ENCODE results near the gene PWWP2A.
"Not testable (repeated sequence)": the region's sequence is repeated elsewhere in the genome, so short reads cannot be mapped to it uniquely, and the experiment has no call there.

PWWP2A gene

GRCh38 chr5:160088805-160089204, 30.4 kb downstream of the PWWP2A start:
- Histone ChIP-seq H3K4me3 (ENCODE audit: low read length) (no peak overlapping the region), H3K27me3 (ENCODE audit: control insufficient read depth, insufficient read depth, low read length) (no peaks in the 10 kb centered on the region), H3K36me3 (ENCODE audit: insufficient read depth, low read length) (peaks cover 17% of the 10 kb centered on the region), H3K9me3 (replicated peaks; ENCODE audit: low read length) (no peaks in the 10 kb centered on the region), H3K9ac (ENCODE audit: low read depth, low read length) (no peak overlapping the region), H3K4me1 (ENCODE audit: control insufficient read depth, insufficient read depth, low read length) (peaks cover 9% of the 10 kb centered on the region), H3K4me2 (ENCODE audit: low read length) (no peak overlapping the region)

GRCh38 chr5:160087199-160087598, 32.1 kb downstream of the PWWP2A start:
- Histone ChIP-seq H3K4me2 (ENCODE audit: low read length) (no peak overlapping the region), H3K27me3 (ENCODE audit: control insufficient read depth, insufficient read depth, low read length) (no peaks in the 10 kb centered on the region), H3K9me3 (replicated peaks; ENCODE audit: low read length) (no peaks in the 10 kb centered on the region), H3K4me1 (ENCODE audit: control insufficient read depth, insufficient read depth, low read length) (peaks cover 24% of the 10 kb centered on the region), H3K36me3 (ENCODE audit: insufficient read depth, low read length) (peaks cover under 1% of the 10 kb centered on the region), H3K4me3 (ENCODE audit: low read length) (no peak overlapping the region), H3K9ac (ENCODE audit: low read depth, low read length) (no peak overlapping the region)

- peak overlapping the region; percentile 44 for H3K9ac ChIP-seq (ENCODE audit: low read depth, low read length)
- peak overlapping the region; percentile 53 for H3K4me3 ChIP-seq (ENCODE audit: low read length)
- no peaks in the 10 kb centered on the region for H3K27me3 ChIP-seq (ENCODE audit: control insufficient read depth, insufficient read depth, low read length)
- peaks cover 21% of the 10 kb centered on the region for H3K4me1 ChIP-seq (ENCODE audit: control insufficient read depth, insufficient read depth, low read length)
- no peaks in the 10 kb centered on the region for H3K36me3 ChIP-seq (ENCODE audit: insufficient read depth, low read length)
- H3K9me3 ChIP-seq (replicated peaks; ENCODE audit: low read length) = no peaks in the 10 kb centered on the region
- peak overlapping the region; percentile 77 for H3K4me2 ChIP-seq (ENCODE audit: low read length)
Observed at GRCh38 chr5:160084144-160084543, 35.1 kb downstream of the PWWP2A start.

GRCh38 chr5:160083501-160083900, 35.7 kb downstream of the PWWP2A start:
- Histone ChIP-seq H3K4me2 (ENCODE audit: low read length) (peak overlapping the region; percentile 77), H3K4me3 (ENCODE audit: low read length) (peak overlapping the region; percentile 53)

GRCh38 chr5:160082614-160083500, 36.4 kb downstream of the PWWP2A start:
- Histone ChIP-seq H3K36me3 (ENCODE audit: insufficient read depth, low read length) (no peaks in the 10 kb centered on the region), H3K27me3 (ENCODE audit: control insufficient read depth, insufficient read depth, low read length) (no peaks in the 10 kb centered on the region), H3K4me2 (ENCODE audit: low read length) (peak overlapping the region; percentile 77), H3K9me3 (replicated peaks; ENCODE audit: low read length) (no peaks in the 10 kb centered on the region), H3K4me1 (ENCODE audit: control insufficient read depth, insufficient read depth, low read length) (peaks cover 21% of the 10 kb centered on the region), H3K4me3 (ENCODE audit: low read length) (peak overlapping the region; percentile 53), H3K9ac (ENCODE audit: low read depth, low read length) (peak overlapping the region; percentile 44)

More at GRCh38 chr5:160083501-160083900, 35.7 kb downstream of the PWWP2A start:
- peaks cover 21% of the 10 kb centered on the region for H3K4me1 ChIP-seq (ENCODE audit: control insufficient read depth, insufficient read depth, low read length)
- no peaks in the 10 kb centered on the region for H3K36me3 ChIP-seq (ENCODE audit: insufficient read depth, low read length)
- no peaks in the 10 kb centered on the region for H3K27me3 ChIP-seq (ENCODE audit: control insufficient read depth, insufficient read depth, low read length)
- no peaks in the 10 kb centered on the region for H3K9me3 ChIP-seq (replicated peaks; ENCODE audit: low read length)
- H3K9ac ChIP-seq (ENCODE audit: low read depth, low read length) = peak overlapping the region; percentile 44

GRCh38 chr5:160081495-160081894, 37.8 kb downstream of the PWWP2A start:
- Histone ChIP-seq H3K36me3 (ENCODE audit: insufficient read depth, low read length) (no peaks in the 10 kb centered on the region), H3K9ac (ENCODE audit: low read depth, low read length) (no peak overlapping the region), H3K9me3 (replicated peaks; ENCODE audit: low read length) (no peaks in the 10 kb centered on the region), H3K4me1 (ENCODE audit: control insufficient read depth, insufficient read depth, low read length) (peaks cover 21% of the 10 kb centered on the region), H3K4me2 (ENCODE audit: low read length) (no peak overlapping the region), H3K27me3 (ENCODE audit: control insufficient read depth, insufficient read depth, low read length) (no peaks in the 10 kb centered on the region), H3K4me3 (ENCODE audit: low read length) (no peak overlapping the region)

GRCh38 chr5:160079753-160080152, 39.5 kb downstream of the PWWP2A start:
- Histone ChIP-seq H3K9ac (ENCODE audit: low read depth, low read length) (no peak overlapping the region), H3K27me3 (ENCODE audit: control insufficient read depth, insufficient read depth, low read length) (no peaks in the 10 kb centered on the region), H3K4me3 (ENCODE audit: low read length) (no peak overlapping the region), H3K4me1 (ENCODE audit: control insufficient read depth, insufficient read depth, low read length) (peaks cover 21% of the 10 kb centered on the region), H3K4me2 (ENCODE audit: low read length) (no peak overlapping the region), H3K9me3 (replicated peaks; ENCODE audit: low read length) (no peaks in the 10 kb centered on the region), H3K36me3 (ENCODE audit: insufficient read depth, low read length) (no peaks in the 10 kb centered on the region)

- Histone ChIP-seq H3K4me1 (ENCODE audit: control insufficient read depth, insufficient read depth, low read length) (no peaks in the 10 kb centered on the region), H3K4me2 (ENCODE audit: low read length) (no peak overlapping the region), H3K9ac (ENCODE audit: low read depth, low read length) (no peak overlapping the region), H3K36me3 (ENCODE audit: insufficient read depth, low read length) (no peaks in the 10 kb centered on the region), H3K4me3 (ENCODE audit: low read length) (no peak overlapping the region), H3K27me3 (ENCODE audit: control insufficient read depth, insufficient read depth, low read length) (no peaks in the 10 kb centered on the region), H3K9me3 (replicated peaks; ENCODE audit: low read length) (no peaks in the 10 kb centered on the region)
Observed at GRCh38 chr5:160076997-160077396, 42.3 kb downstream of the PWWP2A start.

- H3K4me3 ChIP-seq (ENCODE audit: low read length) = no peak overlapping the region
- H3K27me3 ChIP-seq (ENCODE audit: control insufficient read depth, insufficient read depth, low read length) = no peaks in the 10 kb centered on the region
- no peaks in the 10 kb centered on the region for H3K36me3 ChIP-seq (ENCODE audit: insufficient read depth, low read length)
- no peak overlapping the region for H3K4me2 ChIP-seq (ENCODE audit: low read length)
- no peaks in the 10 kb centered on the region for H3K9me3 ChIP-seq (replicated peaks; ENCODE audit: low read length)
- H3K9ac ChIP-seq (ENCODE audit: low read depth, low read length) = no peak overlapping the region
- H3K4me1 ChIP-seq (ENCODE audit: control insufficient read depth, insufficient read depth, low read length) = no peaks in the 10 kb centered on the region
Observed at GRCh38 chr5:160075073-160075472, 44.2 kb downstream of the PWWP2A start.

- H3K9me3 ChIP-seq (replicated peaks; ENCODE audit: low read length) = no peaks in the 10 kb centered on the region
- H3K9ac ChIP-seq (ENCODE audit: low read depth, low read length) = no peak overlapping the region
- no peaks in the 10 kb centered on the region for H3K27me3 ChIP-seq (ENCODE audit: control insufficient read depth, insufficient read depth, low read length)
- no peaks in the 10 kb centered on the region for H3K4me1 ChIP-seq (ENCODE audit: control insufficient read depth, insufficient read depth, low read length)
- H3K36me3 ChIP-seq (ENCODE audit: insufficient read depth, low read length) = no peaks in the 10 kb centered on the region
- H3K4me3 ChIP-seq (ENCODE audit: low read length) = no peak overlapping the region
- no peak overlapping the region for H3K4me2 ChIP-seq (ENCODE audit: low read length)
Observed at GRCh38 chr5:160071916-160072315, 47.3 kb downstream of the PWWP2A start.

- Histone ChIP-seq H3K36me3 (ENCODE audit: insufficient read depth, low read length) (no peaks in the 10 kb centered on the region), H3K4me2 (ENCODE audit: low read length) (no peak overlapping the region), H3K4me3 (ENCODE audit: low read length) (no peak overlapping the region), H3K4me1 (ENCODE audit: control insufficient read depth, insufficient read depth, low read length) (no peaks in the 10 kb centered on the region), H3K27me3 (ENCODE audit: control insufficient read depth, insufficient read depth, low read length) (no peaks in the 10 kb centered on the region), H3K9me3 (replicated peaks; ENCODE audit: low read length) (no peaks in the 10 kb centered on the region), H3K9ac (ENCODE audit: low read depth, low read length) (no peak overlapping the region)
Observed at GRCh38 chr5:160071516-160071915, 47.7 kb downstream of the PWWP2A start.

GRCh38 chr5:160069120-160069519, 50.1 kb downstream of the PWWP2A start:
- H3K9me3 ChIP-seq (replicated peaks; ENCODE audit: low read length); H3K27me3 ChIP-seq (ENCODE audit: control insufficient read depth, insufficient read depth, low read length); H3K4me1 ChIP-seq (ENCODE audit: control insufficient read depth, insufficient read depth, low read length); H3K9ac ChIP-seq (ENCODE audit: low read depth, low read length); H3K4me2 ChIP-seq (ENCODE audit: low read length); H3K4me3 ChIP-seq (ENCODE audit: low read length): not testable (repeated sequence)
- peaks cover 16% of the 10 kb centered on the region for H3K36me3 ChIP-seq (ENCODE audit: insufficient read depth, low read length)
